Nephron (organoid): Measurements from ENCODE around the gene PTPRN2.

Experiments used
- H3K27ac Mint-ChIP-seq, 3 experiments: 2 replicates each; pipeline ENCODE4 v1.8.0; 2020; ENCODE audit warnings: mixed read lengths in 3 of 3, mild to moderate bottlenecking in 2 of 3, moderate library complexity in 1 of 3
- H3K27me3 Mint-ChIP-seq: 2 replicates; pipeline ENCODE4 v1.8.0; 2021; ENCODE audit warnings: low read depth, mild to moderate bottlenecking, moderate library complexity, mixed read lengths
- H3K36me3 Mint-ChIP-seq: 2 replicates; pipeline ENCODE4 v1.8.0; 2020; ENCODE audit warnings: low read depth, mixed read lengths
- H3K4me1 Mint-ChIP-seq: 2 replicates; pipeline ENCODE4 v1.8.0; 2020; ENCODE audit warnings: mixed read lengths
- H3K4me3 Mint-ChIP-seq, 3 experiments: 2 replicates each; pipeline ENCODE4 v1.8.0; 2020; ENCODE audit warnings: mild to moderate bottlenecking in 3 of 3, mixed read lengths in 3 of 3, moderate library complexity in 2 of 3
- H3K9me3 Mint-ChIP-seq: 2 replicates; pipeline ENCODE4 v1.8.0; 2020; ENCODE audit warnings: mixed read lengths
- TF ChIP-seq, protein P1 (sequence below), 3 experiments: fragments of 200-600 bp; sonication (generic); IDR thresholded peaks; one replicate each; pipeline ENCODE4 v1.5.0; 2021; ENCODE audit warnings: antibody characterized with exemption in 3 of 3; ENCODE audit not compliant: unreplicated experiment in 3 of 3

PTPRN2 gene

DNA sequence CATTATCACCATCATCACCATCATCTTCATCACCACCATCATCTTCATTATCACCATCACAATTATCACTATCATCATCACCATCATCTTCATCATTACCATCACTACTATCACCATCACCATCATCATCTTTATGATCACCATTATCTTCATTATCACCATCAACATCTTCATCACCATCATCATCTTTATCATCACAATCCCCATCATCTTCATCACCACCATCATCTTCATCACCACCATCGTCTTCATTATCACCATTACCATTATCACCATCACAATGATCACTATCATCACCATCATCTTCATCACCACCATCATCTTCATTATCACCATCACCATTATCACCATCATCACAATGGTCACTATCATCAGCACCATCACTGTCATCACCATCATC, 621.1 kb downstream of the PTPRN2 start:
- Mint-ChIP-seq H3K4me1 (no peaks in the 10 kb centered on the region), H3K36me3 (no peaks in the 10 kb centered on the region), H3K4me3 (no peak overlapping the region), H3K27me3 (peaks cover 33% of the 10 kb centered on the region), H3K27ac (no peak overlapping the region), H3K9me3 (peaks cover 6% of the 10 kb centered on the region)
- TF ChIP-seq, protein P1, sequence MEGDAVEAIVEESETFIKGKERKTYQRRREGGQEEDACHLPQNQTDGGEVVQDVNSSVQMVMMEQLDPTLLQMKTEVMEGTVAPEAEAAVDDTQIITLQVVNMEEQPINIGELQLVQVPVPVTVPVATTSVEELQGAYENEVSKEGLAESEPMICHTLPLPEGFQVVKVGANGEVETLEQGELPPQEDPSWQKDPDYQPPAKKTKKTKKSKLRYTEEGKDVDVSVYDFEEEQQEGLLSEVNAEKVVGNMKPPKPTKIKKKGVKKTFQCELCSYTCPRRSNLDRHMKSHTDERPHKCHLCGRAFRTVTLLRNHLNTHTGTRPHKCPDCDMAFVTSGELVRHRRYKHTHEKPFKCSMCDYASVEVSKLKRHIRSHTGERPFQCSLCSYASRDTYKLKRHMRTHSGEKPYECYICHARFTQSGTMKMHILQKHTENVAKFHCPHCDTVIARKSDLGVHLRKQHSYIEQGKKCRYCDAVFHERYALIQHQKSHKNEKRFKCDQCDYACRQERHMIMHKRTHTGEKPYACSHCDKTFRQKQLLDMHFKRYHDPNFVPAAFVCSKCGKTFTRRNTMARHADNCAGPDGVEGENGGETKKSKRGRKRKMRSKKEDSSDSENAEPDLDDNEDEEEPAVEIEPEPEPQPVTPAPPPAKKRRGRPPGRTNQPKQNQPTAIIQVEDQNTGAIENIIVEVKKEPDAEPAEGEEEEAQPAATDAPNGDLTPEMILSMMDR (IDR thresholded peaks at IDR 0.05; ENCODE audit: unreplicated experiment in 3 of 3), result no peak

DNA sequence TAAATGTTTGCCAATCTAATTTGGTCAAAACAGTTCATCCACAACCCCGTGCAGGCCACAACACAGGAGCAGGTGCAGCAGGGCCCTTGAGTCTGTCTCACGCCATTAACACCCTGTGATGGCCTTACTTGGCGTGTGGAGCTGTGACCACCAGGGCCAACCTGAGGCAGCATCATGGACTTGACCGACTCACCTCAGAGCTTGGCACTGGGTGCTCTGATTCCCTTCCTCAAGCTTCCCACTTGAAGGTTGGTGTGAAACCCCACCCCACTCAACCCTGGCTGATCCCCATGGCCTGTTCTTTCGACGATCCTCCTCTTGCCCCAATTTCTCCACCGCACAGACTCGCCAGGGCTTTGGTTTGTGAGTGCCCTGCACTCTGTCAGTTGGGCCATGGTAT, 623.1 kb downstream of the PTPRN2 start:
- Mint-ChIP-seq H3K27me3 (peaks cover 48% of the 10 kb centered on the region), H3K4me3 (no peak overlapping the region), H3K36me3 (no peaks in the 10 kb centered on the region), H3K4me1 (no peaks in the 10 kb centered on the region), H3K27ac (no peak overlapping the region), H3K9me3 (peaks cover 3% of the 10 kb centered on the region)
- TF ChIP-seq, protein P1 (IDR thresholded peaks at IDR 0.05; ENCODE audit: unreplicated experiment in 3 of 3), result no peak

DNA sequence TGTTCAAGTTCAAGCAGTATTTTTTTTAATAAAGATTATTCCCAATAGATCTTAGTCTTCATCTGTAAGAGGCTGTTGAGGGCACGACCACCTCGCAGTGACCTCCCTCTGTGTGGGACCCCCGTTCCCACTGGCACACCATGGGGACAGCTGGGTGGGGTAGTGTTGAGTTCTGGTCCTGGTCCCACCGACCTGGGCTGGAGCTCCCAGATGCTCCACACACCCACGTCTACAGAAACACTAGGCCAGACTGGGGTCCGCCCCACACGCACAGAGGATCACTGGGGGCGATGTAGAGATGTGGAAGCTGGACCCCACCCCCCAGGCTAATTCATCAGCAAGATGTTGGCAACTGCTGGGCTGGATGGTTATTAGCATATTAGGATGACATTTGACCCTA, 623.6 kb downstream of the PTPRN2 start:
- peaks cover 3% of the 10 kb centered on the region for H3K9me3 Mint-ChIP-seq

DNA sequence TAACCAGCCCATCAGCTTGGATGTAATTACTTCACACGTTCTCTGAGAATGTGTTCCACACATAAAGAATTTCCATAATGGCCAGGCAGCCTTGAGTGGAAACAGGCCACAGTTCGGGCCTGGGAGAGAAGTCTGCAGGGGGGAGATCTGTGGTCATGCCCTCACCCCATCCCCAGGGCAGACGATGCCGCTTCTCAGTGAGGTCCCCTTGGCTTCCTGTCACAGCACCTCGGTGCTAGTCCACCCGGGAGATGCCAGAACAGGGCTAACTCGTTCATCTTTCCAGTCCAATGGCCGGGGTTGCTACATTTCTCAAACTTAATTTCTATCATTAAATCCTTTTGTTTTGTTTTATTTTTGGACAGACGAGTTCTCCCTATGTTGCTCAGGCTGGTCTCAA, 624.1 kb downstream of the PTPRN2 start:
- Mint-ChIP-seq H3K4me1 (no peaks in the 10 kb centered on the region), H3K27ac (no peak overlapping the region), H3K36me3 (no peaks in the 10 kb centered on the region), H3K4me3 (no peak overlapping the region), H3K9me3 (peaks cover 3% of the 10 kb centered on the region), H3K27me3 (peaks cover 51% of the 10 kb centered on the region)
- TF ChIP-seq, protein P1 (IDR thresholded peaks at IDR 0.05; ENCODE audit: unreplicated experiment in 3 of 3), result no peak

More for the DNA sequence above, 623.6 kb downstream of the PTPRN2 start:
- H3K27ac Mint-ChIP-seq, result no peak overlapping the region
- TF ChIP-seq, protein P1 (IDR thresholded peaks at IDR 0.05; ENCODE audit: unreplicated experiment in 3 of 3), result no peak
- H3K4me3 Mint-ChIP-seq, result no peak overlapping the region
- H3K27me3 Mint-ChIP-seq, result peaks cover 48% of the 10 kb centered on the region
- H3K36me3 Mint-ChIP-seq, result no peaks in the 10 kb centered on the region
- no peaks in the 10 kb centered on the region for H3K4me1 Mint-ChIP-seq

DNA sequence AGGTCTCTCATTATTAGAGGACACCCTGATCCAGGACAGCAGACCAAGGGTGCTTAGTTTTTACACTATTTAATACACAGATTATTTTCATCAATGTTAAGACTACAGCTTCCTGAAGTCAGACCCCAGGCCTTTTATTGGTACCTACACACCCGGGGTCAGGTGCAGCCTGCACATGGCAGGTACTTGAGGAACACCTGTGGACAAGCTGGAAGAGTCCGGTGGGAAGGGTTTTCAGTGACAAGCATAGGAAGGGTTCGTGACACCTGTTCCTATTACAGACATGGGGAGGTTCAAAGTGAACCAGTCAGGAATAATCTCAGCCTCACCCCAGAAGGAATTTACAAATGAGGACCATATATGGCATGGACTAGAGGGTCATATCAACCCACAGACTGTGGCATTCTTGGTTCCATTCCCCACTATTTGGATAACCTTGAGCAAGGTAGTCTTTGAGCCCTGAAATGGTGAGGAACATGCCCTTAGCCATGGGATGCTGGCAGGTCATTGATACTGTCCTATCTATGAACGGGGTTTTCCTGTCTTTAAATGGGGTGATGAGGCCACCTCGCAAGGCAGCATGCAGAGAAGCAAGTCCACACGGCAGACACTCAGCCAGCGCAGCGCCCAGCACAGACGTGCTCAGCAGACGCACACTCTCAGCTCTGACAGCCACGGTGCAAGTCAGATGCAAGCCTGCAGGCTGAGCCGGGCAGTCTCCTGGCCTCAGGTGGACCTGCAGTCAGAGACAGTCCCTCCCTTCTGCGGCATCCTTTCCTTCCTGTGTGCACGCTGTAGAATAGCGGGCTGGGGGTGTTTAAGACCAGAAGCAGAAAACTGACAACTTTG, 624.9 kb downstream of the PTPRN2 start:
- Mint-ChIP-seq H3K4me1 (no peaks in the 10 kb centered on the region), H3K9me3 (no peaks in the 10 kb centered on the region), H3K4me3 (no peak overlapping the region), H3K36me3 (no peaks in the 10 kb centered on the region), H3K27me3 (peaks cover 51% of the 10 kb centered on the region), H3K27ac (no peak overlapping the region)
- TF ChIP-seq, protein P1 (IDR thresholded peaks at IDR 0.05; ENCODE audit: unreplicated experiment in 3 of 3), result no peak
